Stimulated activated CD8-positive, alpha-beta memory T cell treated with anti-CD3 and anti-CD28 coated beads, Interleukin-4, amount 100 ng/mL, for 24 hours (primary cell): ENCODE measurements around the gene LRRC56.

Source experiments
- DNase-seq: peaks from one replicate; pipeline ENCODE4 v3.0.0-alpha.2; 2020; ENCODE audit warnings: low read depth

Gene LRRC56

GRCh38 chr11:575996-576768, 38.9 kb downstream of the LRRC56 start, which contains the start of gene PHRF1:
PHRF1 (plus strand) TSS chr11:576470; CDS start chr11:581513, 5,043 bp downstream.
- peak; percentile 90 for DNase-seq

GRCh38 chr11:576811-577610, 39.7 kb downstream of the LRRC56 start:
- no peak for DNase-seq

GRCh38 chr11:577611-577894, 40.2 kb downstream of the LRRC56 start:
- DNase-seq: no peak

- DNase-seq: no peak
Observed at GRCh38 chr11:578276-579035, 41.1 kb downstream of the LRRC56 start.

GRCh38 chr11:579830-580601, 42.7 kb downstream of the LRRC56 start:
- no peak for DNase-seq

- DNase-seq: no peak
Observed at GRCh38 chr11:581342-581741, 44.0 kb downstream of the LRRC56 start.

GRCh38 chr11:581752-582151, 44.4 kb downstream of the LRRC56 start:
- no peak for DNase-seq

GRCh38 chr11:584287-584686, 47.0 kb downstream of the LRRC56 start:
- DNase-seq: no peak

GRCh38 chr11:586376-587316, 49.3 kb downstream of the LRRC56 start:
- no peak for DNase-seq

- no peak for DNase-seq
Observed at GRCh38 chr11:587546-587945, 50.2 kb downstream of the LRRC56 start.

GRCh38 chr11:587978-588380, 50.7 kb downstream of the LRRC56 start:
- peak; percentile 49 for DNase-seq

- no peak for DNase-seq
Observed at GRCh38 chr11:589798-590197, 52.5 kb downstream of the LRRC56 start.

- DNase-seq: no peak
Observed at GRCh38 chr11:590997-591396, 53.7 kb downstream of the LRRC56 start.

GRCh38 chr11:592501-592900, 55.2 kb downstream of the LRRC56 start:
- no peak for DNase-seq

GRCh38 chr11:592918-593317, 55.6 kb downstream of the LRRC56 start:
- no peak for DNase-seq

GRCh38 chr11:593347-593746, 56.0 kb downstream of the LRRC56 start:
- no peak for DNase-seq

GRCh38 chr11:595400-595799, 58.1 kb downstream of the LRRC56 start:
- no peak for DNase-seq

GRCh38 chr11:596374-596773, 59.0 kb downstream of the LRRC56 start:
- DNase-seq: no peak

GRCh38 chr11:597166-597725, 59.9 kb downstream of the LRRC56 start:
- DNase-seq: no peak

- DNase-seq: no peak
Observed at GRCh38 chr11:598005-598680, 60.8 kb downstream of the LRRC56 start.
